Neural cell (in vitro differentiated cells): ENCODE measurements around the gene DEAF1. TPM values are rescaled to one million over a fixed set of nuclear protein-coding genes. Genes with fewer than 3 reads are reported as not detected.

Experiments used
- H2AFZ ChIP-seq: fragments of 200-600, 300-800 bp; sonication (generic), shearing (Covaris generic); 2 replicates; pipeline ENCODE4 v1.6.0; 2014; ENCODE audit warnings: low read depth, mild to moderate bottlenecking, antibody characterized with exemption, low read length, moderate library complexity
- H3F3A ChIP-seq: fragments of 200-600 bp; shearing (Covaris generic); 2 replicates; pipeline ENCODE4 v1.6.1; 2016; ENCODE audit warnings: mild to moderate bottlenecking, moderate library complexity, mixed read lengths, antibody characterized with exemption, low read length; ENCODE audit not compliant: insufficient read depth, poor library complexity, severe bottlenecking
- H3K27ac ChIP-seq: fragments of 200-600, 300-800 bp; sonication (generic), shearing (Covaris generic); 2 replicates; pipeline ENCODE4 v1.5.1; 2014; ENCODE audit warnings: mild to moderate bottlenecking, low read length, moderate library complexity
- H3K27me3 ChIP-seq: fragments of 300-800, 200-600 bp; sonication (generic), shearing (Covaris generic); 2 replicates; pipeline ENCODE4 v1.6.0; 2014; ENCODE audit warnings: mild to moderate bottlenecking, low read depth, low read length, moderate library complexity; ENCODE audit not compliant: insufficient read depth
- H3K36me3 ChIP-seq: fragments of 300-800, 200-600 bp; sonication (generic), shearing (Covaris generic); 2 replicates; pipeline ENCODE4 v1.5.1; 2014; ENCODE audit warnings: mild to moderate bottlenecking, antibody characterized with exemption, low read length, moderate library complexity; ENCODE audit not compliant: insufficient read depth
- H3K4me2 ChIP-seq: fragments of 300-800, 200-600 bp; sonication (generic), shearing (Covaris generic); 2 replicates; pipeline ENCODE4 v1.6.0; 2014; ENCODE audit warnings: mild to moderate bottlenecking, low read length
- H3K4me3 ChIP-seq: fragments of 300-800, 200-600 bp; sonication (generic), shearing (Covaris generic); 2 replicates; pipeline ENCODE4 v1.5.1; 2014; ENCODE audit warnings: mild to moderate bottlenecking, low read length, moderate library complexity
- H3K79me2 ChIP-seq: fragments of 200-600 bp; shearing (Covaris generic); replicated peaks from 2 replicates; pipeline ENCODE4 v1.6.0; 2014; ENCODE audit warnings: mild to moderate bottlenecking, low read length, moderate library complexity; ENCODE audit not compliant: insufficient read depth
- H3K9ac ChIP-seq: fragments of 300-800, 200-600 bp; sonication (generic), shearing (Covaris generic); 2 replicates; pipeline ENCODE4 v1.6.1; 2016; ENCODE audit warnings: mild to moderate bottlenecking, low read length, mixed read lengths
- H3K9me2 ChIP-seq: fragments of 200-600 bp; shearing (Covaris generic); 2 replicates; pipeline ENCODE4 v1.6.1; 2016; ENCODE audit warnings: mild to moderate bottlenecking, low read length, mixed read lengths; ENCODE audit not compliant: insufficient read depth
- H3K9me3 ChIP-seq: fragments of 200-600, 300-800 bp; sonication (generic), shearing (Covaris generic); 2 replicates; pipeline ENCODE4 v1.6.1; 2016; ENCODE audit warnings: mild to moderate bottlenecking, mixed run types, low read length, moderate library complexity, mixed read lengths
- H4K20me1 ChIP-seq: fragments of 200-600 bp; shearing (Covaris generic); 2 replicates; pipeline ENCODE4 v1.6.1; 2016; ENCODE audit warnings: mild to moderate bottlenecking, mixed run types; ENCODE audit not compliant: insufficient read depth
- EP300 ChIP-seq: fragments of 450-650 bp; conservative IDR thresholded peaks from 2 replicates; pipeline ENCODE4 v1.6.1; 2014; ENCODE audit warnings: antibody characterized with exemption, mild to moderate bottlenecking, moderate library complexity; ENCODE audit not compliant: poor library complexity, severe bottlenecking
- EZH2 ChIP-seq: fragments of 200-600, 300-800 bp; shearing (Covaris generic), sonication (generic); IDR thresholded peaks from 2 replicates; pipeline ENCODE4 v1.6.1; 2014; ENCODE audit warnings: antibody characterized with exemption, low read length, borderline replicate concordance, mild to moderate bottlenecking; ENCODE audit not compliant: insufficient read depth, poor library complexity, severe bottlenecking
- MXI1 ChIP-seq: fragments of 450-650 bp; conservative IDR thresholded peaks from 2 replicates; pipeline ENCODE4 v1.6.1; 2014; ENCODE audit warnings: antibody characterized with exemption, mild to moderate bottlenecking; ENCODE audit not compliant: poor library complexity, severe bottlenecking
- POLR2AphosphoS5 ChIP-seq: IDR thresholded peaks from 2 replicates; pipeline ENCODE4 v1.6.1; 2012
- RAD21 ChIP-seq: fragments of 450-650 bp; conservative IDR thresholded peaks from 2 replicates; pipeline ENCODE4 v1.6.1; 2014; ENCODE audit warnings: antibody characterized with exemption, mild to moderate bottlenecking, moderate library complexity
- SMC3 ChIP-seq: fragments of 450-650 bp; conservative IDR thresholded peaks from 2 replicates; pipeline ENCODE4 v1.6.1; 2014; ENCODE audit warnings: antibody characterized with exemption, mild to moderate bottlenecking, moderate library complexity; ENCODE audit not compliant: poor library complexity
- TAF1 ChIP-seq: IDR thresholded peaks from 2 replicates; pipeline ENCODE4 v1.6.1; 2012; ENCODE audit warnings: low read depth
- polyA plus RNA-seq: library from polyadenylated mRNA; depleted of rRNA; stranded (reverse); fragments of >200 nt; gene quantifications from 2 replicates; pipeline ENCODE4 v1.2.3, GENCODE V29; 2014
- TF ChIP-seq, protein P1 (sequence below): IDR thresholded peaks from 2 replicates; pipeline ENCODE4 v1.6.1; 2012; ENCODE audit warnings: borderline replicate concordance
- TF ChIP-seq, protein P2 (sequence below): fragments of 450-650 bp; IDR thresholded peaks from 2 replicates; pipeline ENCODE4 v1.5.1; 2014; ENCODE audit warnings: antibody characterized with exemption, mild to moderate bottlenecking, moderate library complexity; ENCODE audit not compliant: poor library complexity, severe bottlenecking

DEAF1 gene
- polyA plus RNA-seq, 1 donor from 2014 or later: 87.6 TPM

DNA sequence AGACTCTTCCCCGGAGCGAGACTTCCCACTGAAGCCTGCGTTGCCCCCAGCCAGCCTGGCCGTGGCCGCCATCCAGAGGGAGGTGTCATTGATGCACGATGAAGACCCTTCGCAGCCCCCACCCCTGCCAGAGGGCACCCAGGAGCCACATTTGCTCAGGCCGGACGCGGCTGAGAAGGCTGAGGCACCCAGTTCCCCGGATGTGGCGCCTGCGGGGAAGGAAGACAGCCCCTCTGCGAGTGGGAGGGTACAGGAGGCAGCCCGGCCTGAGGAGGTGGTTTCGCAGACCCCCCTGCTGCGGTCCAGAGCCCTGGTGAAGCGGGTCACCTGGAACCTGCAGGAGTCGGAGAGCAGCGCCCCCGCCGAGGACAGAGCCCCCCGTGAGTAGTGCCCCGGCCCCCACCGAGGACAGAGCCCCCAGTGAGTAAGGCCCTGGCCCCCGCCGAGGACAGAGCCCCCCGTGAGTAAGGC is 85.6 kb downstream of the DEAF1 start:
- no peaks in the 10 kb centered on the region for H3K36me3 ChIP-seq
- H4K20me1 ChIP-seq: no peaks in the 10 kb centered on the region

DNA sequence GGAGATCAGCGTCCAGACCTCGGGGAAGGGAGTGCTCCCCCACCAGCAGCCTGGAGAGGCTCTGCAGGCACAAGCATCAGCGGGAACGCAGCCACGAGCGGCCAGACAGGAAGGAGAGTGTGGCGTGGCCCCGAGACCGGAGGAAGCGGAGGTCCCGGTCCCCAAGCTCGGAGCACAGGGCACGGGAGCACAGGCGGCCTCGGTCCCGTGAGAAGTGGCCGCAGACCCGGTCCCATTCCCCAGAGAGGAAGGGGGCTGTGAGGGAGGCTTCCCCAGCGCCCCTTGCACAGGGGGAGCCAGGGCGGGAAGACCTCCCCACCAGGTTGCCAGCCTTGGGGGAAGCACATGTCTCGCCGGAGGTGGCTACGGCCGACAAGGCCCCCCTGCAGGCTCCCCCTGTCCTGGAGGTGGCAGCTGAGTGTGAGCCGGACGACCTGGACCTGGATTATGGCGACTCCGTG is 86.2 kb downstream of the DEAF1 start:
- no peaks in the 10 kb centered on the region for H3K36me3 ChIP-seq

More for the DNA sequence above, 85.6 kb downstream of the DEAF1 start:
- no peak overlapping the region for H3K4me2 ChIP-seq
- no peaks in the 10 kb centered on the region for H3K27me3 ChIP-seq
- no peaks in the 10 kb centered on the region for H3K79me2 ChIP-seq
- H3K9ac ChIP-seq: no peak overlapping the region
- no peaks in the 10 kb centered on the region for H3K9me3 ChIP-seq
- H3F3A ChIP-seq: no peaks in the 10 kb centered on the region
- H3K4me3 ChIP-seq: no peak overlapping the region
- no peak overlapping the region for H3K27ac ChIP-seq
- no peaks in the 10 kb centered on the region for H3K9me2 ChIP-seq
- H2AFZ ChIP-seq: no peak overlapping the region
- TF ChIP-seq, protein P1, sequence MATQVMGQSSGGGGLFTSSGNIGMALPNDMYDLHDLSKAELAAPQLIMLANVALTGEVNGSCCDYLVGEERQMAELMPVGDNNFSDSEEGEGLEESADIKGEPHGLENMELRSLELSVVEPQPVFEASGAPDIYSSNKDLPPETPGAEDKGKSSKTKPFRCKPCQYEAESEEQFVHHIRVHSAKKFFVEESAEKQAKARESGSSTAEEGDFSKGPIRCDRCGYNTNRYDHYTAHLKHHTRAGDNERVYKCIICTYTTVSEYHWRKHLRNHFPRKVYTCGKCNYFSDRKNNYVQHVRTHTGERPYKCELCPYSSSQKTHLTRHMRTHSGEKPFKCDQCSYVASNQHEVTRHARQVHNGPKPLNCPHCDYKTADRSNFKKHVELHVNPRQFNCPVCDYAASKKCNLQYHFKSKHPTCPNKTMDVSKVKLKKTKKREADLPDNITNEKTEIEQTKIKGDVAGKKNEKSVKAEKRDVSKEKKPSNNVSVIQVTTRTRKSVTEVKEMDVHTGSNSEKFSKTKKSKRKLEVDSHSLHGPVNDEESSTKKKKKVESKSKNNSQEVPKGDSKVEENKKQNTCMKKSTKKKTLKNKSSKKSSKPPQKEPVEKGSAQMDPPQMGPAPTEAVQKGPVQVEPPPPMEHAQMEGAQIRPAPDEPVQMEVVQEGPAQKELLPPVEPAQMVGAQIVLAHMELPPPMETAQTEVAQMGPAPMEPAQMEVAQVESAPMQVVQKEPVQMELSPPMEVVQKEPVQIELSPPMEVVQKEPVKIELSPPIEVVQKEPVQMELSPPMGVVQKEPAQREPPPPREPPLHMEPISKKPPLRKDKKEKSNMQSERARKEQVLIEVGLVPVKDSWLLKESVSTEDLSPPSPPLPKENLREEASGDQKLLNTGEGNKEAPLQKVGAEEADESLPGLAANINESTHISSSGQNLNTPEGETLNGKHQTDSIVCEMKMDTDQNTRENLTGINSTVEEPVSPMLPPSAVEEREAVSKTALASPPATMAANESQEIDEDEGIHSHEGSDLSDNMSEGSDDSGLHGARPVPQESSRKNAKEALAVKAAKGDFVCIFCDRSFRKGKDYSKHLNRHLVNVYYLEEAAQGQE: no peak
- TF ChIP-seq POLR2AphosphoS5: no peak
- no peak for TF ChIP-seq SMC3
- no peak for TF ChIP-seq EZH2
- TF ChIP-seq MXI1: no peak
- TF ChIP-seq EP300: no peak
- TF ChIP-seq, protein P2, sequence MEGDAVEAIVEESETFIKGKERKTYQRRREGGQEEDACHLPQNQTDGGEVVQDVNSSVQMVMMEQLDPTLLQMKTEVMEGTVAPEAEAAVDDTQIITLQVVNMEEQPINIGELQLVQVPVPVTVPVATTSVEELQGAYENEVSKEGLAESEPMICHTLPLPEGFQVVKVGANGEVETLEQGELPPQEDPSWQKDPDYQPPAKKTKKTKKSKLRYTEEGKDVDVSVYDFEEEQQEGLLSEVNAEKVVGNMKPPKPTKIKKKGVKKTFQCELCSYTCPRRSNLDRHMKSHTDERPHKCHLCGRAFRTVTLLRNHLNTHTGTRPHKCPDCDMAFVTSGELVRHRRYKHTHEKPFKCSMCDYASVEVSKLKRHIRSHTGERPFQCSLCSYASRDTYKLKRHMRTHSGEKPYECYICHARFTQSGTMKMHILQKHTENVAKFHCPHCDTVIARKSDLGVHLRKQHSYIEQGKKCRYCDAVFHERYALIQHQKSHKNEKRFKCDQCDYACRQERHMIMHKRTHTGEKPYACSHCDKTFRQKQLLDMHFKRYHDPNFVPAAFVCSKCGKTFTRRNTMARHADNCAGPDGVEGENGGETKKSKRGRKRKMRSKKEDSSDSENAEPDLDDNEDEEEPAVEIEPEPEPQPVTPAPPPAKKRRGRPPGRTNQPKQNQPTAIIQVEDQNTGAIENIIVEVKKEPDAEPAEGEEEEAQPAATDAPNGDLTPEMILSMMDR: no peak
- TF ChIP-seq TAF1: no peak
- TF ChIP-seq RAD21: no peak

More for the DNA sequence above, 86.2 kb downstream of the DEAF1 start:
- Histone ChIP-seq H3F3A (no peaks in the 10 kb centered on the region), H3K27me3 (no peaks in the 10 kb centered on the region), H3K9me2 (no peaks in the 10 kb centered on the region), H3K9ac (no peak overlapping the region), H3K79me2 (no peaks in the 10 kb centered on the region), H3K27ac (no peak overlapping the region), H3K9me3 (no peaks in the 10 kb centered on the region), H2AFZ (no peak overlapping the region), H4K20me1 (no peaks in the 10 kb centered on the region), H3K4me3 (no peak overlapping the region), H3K4me2 (no peak overlapping the region)
- TF ChIP-seq MXI1: no peak
- no peak for TF ChIP-seq POLR2AphosphoS5
- TF ChIP-seq EP300: no peak
- TF ChIP-seq EZH2: no peak
- TF ChIP-seq, protein P1: no peak
- no peak for TF ChIP-seq RAD21
- TF ChIP-seq, protein P2: no peak
- TF ChIP-seq SMC3: no peak
- TF ChIP-seq TAF1: no peak
